ENCODE measurements around the gene SAP30L.

The SAP30L gene

DNA sequence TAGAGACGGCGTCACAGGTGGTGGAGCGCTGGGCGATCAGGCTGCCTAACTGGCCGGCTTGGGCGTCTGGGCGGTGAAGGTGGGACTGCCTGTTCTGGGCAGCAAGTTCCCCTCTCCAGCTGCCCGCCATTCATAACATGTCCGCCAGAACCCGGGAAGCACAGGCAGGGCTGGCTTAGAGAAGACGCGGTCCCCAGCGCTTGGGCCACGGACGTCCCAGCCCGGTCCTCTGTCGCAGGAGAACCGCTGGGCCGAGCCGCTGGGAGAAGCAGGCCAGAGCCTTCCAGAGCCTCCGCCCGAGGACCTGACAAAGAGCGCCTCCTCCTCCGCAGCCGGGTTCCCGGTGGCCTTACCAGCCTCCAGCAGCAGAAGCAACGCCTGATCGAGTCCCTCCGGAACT is 47.5 kb downstream of the SAP30L start:
- TF ChIP-seq, protein P1, sequence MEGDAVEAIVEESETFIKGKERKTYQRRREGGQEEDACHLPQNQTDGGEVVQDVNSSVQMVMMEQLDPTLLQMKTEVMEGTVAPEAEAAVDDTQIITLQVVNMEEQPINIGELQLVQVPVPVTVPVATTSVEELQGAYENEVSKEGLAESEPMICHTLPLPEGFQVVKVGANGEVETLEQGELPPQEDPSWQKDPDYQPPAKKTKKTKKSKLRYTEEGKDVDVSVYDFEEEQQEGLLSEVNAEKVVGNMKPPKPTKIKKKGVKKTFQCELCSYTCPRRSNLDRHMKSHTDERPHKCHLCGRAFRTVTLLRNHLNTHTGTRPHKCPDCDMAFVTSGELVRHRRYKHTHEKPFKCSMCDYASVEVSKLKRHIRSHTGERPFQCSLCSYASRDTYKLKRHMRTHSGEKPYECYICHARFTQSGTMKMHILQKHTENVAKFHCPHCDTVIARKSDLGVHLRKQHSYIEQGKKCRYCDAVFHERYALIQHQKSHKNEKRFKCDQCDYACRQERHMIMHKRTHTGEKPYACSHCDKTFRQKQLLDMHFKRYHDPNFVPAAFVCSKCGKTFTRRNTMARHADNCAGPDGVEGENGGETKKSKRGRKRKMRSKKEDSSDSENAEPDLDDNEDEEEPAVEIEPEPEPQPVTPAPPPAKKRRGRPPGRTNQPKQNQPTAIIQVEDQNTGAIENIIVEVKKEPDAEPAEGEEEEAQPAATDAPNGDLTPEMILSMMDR (IDR thresholded peaks at IDR 0.05; ENCODE audit: control extremely low read depth, extremely low read depth, low read depth, missing control alignments) = no peak
- CTCF ChIA-PET = interaction anchor here (1.1 to 2.4 kb wide), 4 partner anchors 9 to 89 kb away, joined by 3 to 6 read pairs (median 4); no protein-coding TSS in a partner anchor
- DNase-seq (ENCODE audit: extremely low spot score) = no peak
- POLR2A ChIA-PET = no interaction called here

DNA sequence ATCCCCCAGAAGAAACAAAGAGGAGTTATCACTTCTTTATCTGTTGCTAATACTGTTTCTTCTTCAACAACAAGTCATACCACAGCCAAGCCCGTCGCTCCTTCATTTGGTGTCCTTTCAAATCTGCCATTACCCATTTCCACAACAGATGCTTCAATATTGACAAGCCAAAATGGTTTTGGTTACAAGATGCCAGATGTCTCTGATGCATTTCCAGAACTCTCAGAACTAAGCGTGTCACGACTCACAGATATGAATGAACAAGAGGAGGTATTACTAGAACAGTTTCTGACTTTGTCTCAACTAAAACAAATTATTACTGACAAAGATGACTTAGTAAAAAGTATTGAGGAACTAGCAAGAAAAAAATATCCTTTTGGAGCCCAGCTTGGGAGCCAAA is 48.2 kb downstream of the SAP30L start:
- POLR2A ChIA-PET = no interaction called here
- CTCF ChIA-PET = interaction anchor here (0.8 to 2.4 kb wide), 7 partner anchors 9 to 89 kb away, joined by 3 to 6 read pairs (median 4); no protein-coding TSS in a partner anchor
- no peak for DNase-seq (ENCODE audit: extremely low spot score)
- TF ChIP-seq, protein P1 (IDR thresholded peaks at IDR 0.05; ENCODE audit: control extremely low read depth, extremely low read depth, low read depth, missing control alignments) = no peak

DNA sequence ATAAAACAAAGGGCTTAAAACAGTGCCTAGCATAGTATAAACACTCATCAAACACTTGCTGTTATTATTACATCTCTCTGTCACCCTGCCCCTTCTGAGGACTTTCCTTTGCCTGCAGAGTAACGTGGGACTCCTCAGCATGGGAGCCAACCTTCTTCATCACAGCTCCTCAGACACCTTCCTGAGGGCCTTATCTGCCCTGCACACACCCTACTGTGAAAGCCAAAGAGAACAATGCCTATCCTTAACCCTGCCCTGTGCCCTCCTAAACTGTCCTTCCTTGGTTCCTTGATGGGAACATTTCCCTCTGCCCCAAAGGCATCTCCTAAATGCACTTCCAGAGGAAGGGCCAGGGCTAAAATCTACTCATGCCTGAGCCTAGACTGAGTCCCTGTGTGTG is 52.8 kb downstream of the SAP30L start:
- ChIA-PET POLR2A (interaction anchor here (0.6 kb wide), 1 partner anchor 449 kb away, joined by 3 read pairs; no protein-coding TSS in a partner anchor), CTCF (interaction anchor here (1.3 to 10.3 kb wide), 3 partner anchors 12 to 22 kb away, joined by 4 to 92 read pairs (median 19); no protein-coding TSS in a partner anchor)
- DNase-seq (ENCODE audit: extremely low spot score) = no peak
- TF ChIP-seq, protein P1 (IDR thresholded peaks at IDR 0.05; ENCODE audit: control extremely low read depth, extremely low read depth, low read depth, missing control alignments) = no peak

DNA sequence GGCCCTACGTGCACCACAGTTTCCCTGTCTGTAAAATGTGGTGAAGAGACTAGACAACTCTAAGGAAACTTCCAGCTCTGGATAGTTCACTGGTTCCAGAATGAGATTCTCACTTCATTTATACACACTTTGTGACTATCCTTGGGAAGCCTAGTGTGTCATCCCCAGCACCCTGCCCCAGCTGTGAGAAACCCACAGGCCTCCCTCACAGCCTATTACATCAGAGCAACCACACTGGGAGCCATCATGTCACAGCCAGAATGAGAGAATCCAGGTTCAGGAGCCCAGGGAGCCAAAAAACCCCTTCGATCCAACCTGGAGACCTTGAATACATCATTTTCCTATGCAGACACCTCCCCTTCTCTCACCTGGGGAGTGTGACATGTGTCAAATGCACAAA is 53.2 kb downstream of the SAP30L start:
- ChIA-PET POLR2A (no interaction called here), CTCF (interaction anchor here (1.1 to 10.3 kb wide), 3 partner anchors 8 to 21 kb away, joined by 4 to 92 read pairs (median 4); no protein-coding TSS in a partner anchor)
- TF ChIP-seq, protein P1 (IDR thresholded peaks at IDR 0.05; ENCODE audit: control extremely low read depth, extremely low read depth, low read depth, missing control alignments) = no peak
- DNase-seq (ENCODE audit: extremely low spot score) = no peak

- ChIA-PET CTCF (interaction anchor here (0.8 to 10.3 kb wide), 6 partner anchors 11 to 74 kb away, joined by 3 to 92 read pairs (median 14); no protein-coding TSS in a partner anchor), POLR2A (no interaction called here)
- TF ChIP-seq, protein P1 (IDR thresholded peaks at IDR 0.05; ENCODE audit: control extremely low read depth, extremely low read depth, low read depth, missing control alignments) = no peak
- no peak for DNase-seq (ENCODE audit: extremely low spot score)
Observed at GRCh38 chr5:154501566-154501965, 55.8 kb downstream of the SAP30L start.

- TF ChIP-seq, protein P1 (IDR thresholded peaks at IDR 0.05; ENCODE audit: control extremely low read depth, extremely low read depth, low read depth, missing control alignments) = no peak
- POLR2A ChIA-PET = no interaction called here
- CTCF ChIA-PET = interaction anchor here (0.6 to 10.3 kb wide), 11 partner anchors 9 to 502 kb away, joined by 3 to 92 read pairs (median 5); no protein-coding TSS in a partner anchor
- DNase-seq (ENCODE audit: extremely low spot score) = no peak
Observed at GRCh38 chr5:154502180-154502579, 56.4 kb downstream of the SAP30L start.
